VCaP (cell line): ENCODE data around the gene PFN3.
A peak's percentile ranks its signal among the peaks of the same experiment; 100 is the strongest.

ENCODE experiments used
- H3K27ac ChIP-seq: fragments of 450-650 bp; 2 replicates; pipeline ENCODE4 v1.5.1; 2017
- TF ChIP-seq, protein P1 (sequence below): fragments of 450-650 bp; conservative IDR thresholded peaks from 2 replicates; pipeline ENCODE4 v1.5.1; 2017; ENCODE audit warnings: mild to moderate bottlenecking, moderate library complexity

PFN3 gene

DNA sequence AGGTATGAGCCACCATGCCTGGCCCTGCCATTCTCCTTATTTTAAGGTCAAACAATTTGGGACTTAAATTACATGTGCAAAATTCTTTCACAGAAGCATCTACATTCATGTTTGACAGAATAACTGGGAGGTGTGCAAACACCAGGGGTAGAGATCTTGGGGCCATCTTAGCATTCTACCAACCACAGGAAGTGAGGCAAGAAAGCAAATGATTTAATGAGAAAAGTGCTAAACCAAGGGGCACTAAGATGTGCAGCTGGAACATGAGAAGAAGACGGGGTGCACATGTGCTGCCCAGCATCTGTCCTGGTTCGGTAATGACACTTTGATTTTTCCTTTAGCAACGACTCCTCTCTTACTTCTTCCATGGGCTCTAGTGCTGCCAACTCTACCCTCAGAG lies 10.1 kb upstream of the PFN3 start:
- TF ChIP-seq, protein P1, sequence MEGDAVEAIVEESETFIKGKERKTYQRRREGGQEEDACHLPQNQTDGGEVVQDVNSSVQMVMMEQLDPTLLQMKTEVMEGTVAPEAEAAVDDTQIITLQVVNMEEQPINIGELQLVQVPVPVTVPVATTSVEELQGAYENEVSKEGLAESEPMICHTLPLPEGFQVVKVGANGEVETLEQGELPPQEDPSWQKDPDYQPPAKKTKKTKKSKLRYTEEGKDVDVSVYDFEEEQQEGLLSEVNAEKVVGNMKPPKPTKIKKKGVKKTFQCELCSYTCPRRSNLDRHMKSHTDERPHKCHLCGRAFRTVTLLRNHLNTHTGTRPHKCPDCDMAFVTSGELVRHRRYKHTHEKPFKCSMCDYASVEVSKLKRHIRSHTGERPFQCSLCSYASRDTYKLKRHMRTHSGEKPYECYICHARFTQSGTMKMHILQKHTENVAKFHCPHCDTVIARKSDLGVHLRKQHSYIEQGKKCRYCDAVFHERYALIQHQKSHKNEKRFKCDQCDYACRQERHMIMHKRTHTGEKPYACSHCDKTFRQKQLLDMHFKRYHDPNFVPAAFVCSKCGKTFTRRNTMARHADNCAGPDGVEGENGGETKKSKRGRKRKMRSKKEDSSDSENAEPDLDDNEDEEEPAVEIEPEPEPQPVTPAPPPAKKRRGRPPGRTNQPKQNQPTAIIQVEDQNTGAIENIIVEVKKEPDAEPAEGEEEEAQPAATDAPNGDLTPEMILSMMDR, result no peak

DNA sequence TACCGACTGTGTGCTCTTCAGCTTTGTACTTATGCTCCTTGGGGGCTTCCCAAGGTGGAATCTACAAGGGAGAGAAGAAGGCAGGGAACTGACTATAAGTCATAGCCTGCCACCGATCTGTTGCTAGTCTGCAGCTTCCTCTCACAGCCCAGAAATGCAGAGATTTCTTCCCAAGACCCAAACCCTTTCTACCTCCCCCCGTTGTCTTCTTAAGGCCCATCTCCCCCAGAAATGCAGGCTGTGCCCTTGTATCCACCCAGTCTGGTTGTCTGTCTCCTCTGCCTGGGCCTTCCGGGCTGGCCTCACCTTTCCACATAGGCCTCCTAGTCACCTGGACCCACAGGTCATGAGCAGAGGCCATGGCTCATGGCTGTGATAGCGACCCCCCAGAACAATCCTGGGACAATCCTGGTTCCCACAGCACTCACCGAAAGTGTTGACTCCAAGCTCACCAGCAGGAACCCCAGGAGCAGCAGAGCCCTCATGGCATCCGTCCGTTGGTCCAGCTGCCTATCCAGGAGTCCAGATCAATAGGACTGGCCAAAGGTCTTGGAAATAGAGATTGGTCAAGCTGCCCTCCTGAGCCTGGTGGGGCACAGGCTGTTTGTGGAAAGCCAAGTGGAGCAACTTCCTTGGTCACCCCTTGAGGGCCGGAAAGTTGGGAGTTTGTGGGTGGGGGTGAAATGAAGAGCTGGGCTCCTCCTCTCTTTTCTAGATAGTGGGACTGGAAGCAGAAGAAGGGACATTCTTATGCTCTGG lies 8.8 kb upstream of the PFN3 start, which contains the start of gene F12:
Gene F12 (minus strand): TSS at position 522 of the 759 bp plus-strand sequence. CDS start 37 bp downstream, at position 485.
- TF ChIP-seq, protein P1, result no peak
- H3K27ac ChIP-seq, result no peak within 1 kb of the TSS

More for the DNA sequence above, 10.1 kb upstream of the PFN3 start:
- no peak overlapping the region for H3K27ac ChIP-seq

DNA sequence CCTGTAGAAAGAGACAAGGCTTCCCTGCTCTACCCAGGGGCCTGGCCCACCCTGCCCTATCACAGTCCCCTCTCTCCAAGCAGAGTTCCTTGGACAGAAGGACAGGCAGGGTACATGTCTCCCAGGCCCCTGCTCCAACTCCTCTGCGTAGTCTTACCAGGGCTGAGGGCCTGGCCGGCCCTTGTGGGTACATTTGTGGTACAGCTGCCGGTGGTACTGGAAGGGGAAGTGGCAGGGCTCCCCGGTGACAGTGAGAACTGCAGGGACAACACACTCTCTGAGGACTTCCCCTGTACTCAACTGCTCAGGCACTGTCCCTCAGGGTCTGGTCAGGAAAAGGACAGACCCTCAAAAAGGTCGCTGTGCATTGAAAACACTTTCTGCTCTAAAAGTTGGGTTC lies 5.3 kb upstream of the PFN3 start:
- H3K27ac ChIP-seq, result peak overlapping the region; percentile 99; the same call in 1 of the 2 replicates

DNA sequence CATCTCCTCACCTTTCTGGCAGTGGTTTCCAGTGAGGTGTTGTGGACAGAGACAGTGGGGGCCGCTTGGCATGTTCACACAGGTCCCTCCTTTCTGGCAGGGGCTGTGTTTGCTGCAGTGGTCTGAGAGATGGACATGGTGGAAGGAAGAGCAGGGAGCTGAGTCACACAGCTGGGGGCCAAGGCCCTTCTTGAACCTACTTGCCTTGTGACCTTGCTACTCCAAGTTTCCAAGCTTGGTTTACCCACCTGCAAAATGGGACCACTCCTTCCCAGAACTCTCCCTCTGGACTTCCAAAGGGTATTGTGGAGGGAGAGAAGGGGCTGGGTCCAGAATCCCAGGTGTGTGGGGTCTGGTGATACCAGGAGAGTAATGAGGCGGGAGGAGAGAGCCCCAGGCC lies 4.9 kb upstream of the PFN3 start:
- TF ChIP-seq, protein P1, result no peak

More for the DNA sequence above, 5.3 kb upstream of the PFN3 start:
- TF ChIP-seq, protein P1, result no peak

DNA sequence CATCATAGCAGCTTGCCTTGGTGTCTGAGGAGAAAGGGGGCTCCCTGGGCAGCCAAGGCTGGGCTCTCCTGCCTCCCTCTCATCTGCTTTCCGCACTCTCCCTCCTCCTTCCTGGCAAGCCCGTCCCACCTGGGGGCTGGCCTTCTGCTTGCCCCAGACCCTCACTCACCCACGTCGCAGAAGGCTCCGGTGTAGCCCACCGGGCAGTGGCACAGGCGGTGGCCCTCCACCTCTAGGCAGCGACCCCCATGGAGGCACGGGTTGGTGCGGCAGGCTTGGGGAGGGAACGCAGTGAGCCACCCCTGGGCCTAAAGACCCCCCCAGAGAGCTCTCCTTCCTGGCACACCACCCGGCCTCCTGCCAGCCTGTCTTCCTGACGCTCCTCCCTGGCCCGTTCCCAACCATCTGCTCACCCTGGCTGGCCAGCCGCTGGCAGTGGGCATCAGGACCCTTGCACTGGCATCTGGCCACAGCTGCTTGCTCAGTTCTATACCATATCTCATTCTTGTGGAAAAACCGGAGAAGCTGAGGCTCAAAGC lies 4.2 kb upstream of the PFN3 start:
- H3K27ac ChIP-seq, result peak overlapping the region; percentile 99
- TF ChIP-seq, protein P1, result no peak

More for the DNA sequence above, 4.9 kb upstream of the PFN3 start:
- H3K27ac ChIP-seq, result peak overlapping the region; percentile 99

DNA sequence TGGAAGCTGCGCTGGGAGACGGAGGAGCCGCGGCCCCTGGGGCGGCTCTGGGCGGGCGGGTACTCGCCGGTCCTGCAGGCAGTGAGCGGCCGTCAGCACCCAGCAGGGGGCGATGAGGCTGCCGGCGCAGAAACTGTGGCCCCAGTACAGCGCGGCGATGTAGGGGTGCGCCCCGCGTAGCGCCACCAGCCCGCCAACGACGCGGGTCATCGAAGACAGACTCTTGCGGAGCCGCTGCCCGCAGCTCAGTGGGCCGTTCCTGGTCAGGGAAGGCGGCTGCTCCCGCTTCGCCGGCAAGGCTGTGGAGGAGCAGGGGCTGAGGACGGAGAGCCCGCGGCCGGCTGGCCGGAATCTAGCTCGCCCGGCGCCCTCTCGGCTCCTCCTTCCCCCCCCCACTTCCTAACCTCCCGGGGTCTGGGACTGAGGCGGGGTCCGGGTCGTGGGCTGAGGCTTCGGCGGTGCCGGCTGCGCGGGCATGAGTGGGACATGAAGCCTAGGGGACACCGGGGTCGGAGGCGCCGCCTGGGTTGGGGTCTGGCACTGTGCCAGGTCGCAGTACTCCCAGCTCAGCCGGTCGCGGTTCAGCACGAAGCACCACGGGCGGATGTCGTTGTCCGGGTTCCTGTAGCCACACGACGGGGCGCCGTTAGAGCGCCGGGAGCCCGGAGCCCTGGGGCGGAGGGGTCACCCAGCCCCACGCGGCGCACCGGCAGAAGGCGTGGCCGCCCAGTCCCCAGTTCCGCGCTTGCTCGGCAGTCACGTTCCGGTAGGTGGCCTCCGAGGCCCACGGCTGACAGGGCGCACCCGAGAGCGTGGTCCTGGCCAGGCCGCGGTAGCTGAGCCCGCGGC lies 3.6 kb upstream of the PFN3 start:
- TF ChIP-seq, protein P1, result peak; percentile 85
- H3K27ac ChIP-seq, result peak overlapping the region; percentile 99
